Heart left ventricle (tissue), 16 donors: ENCODE measurements around the gene DNAI1. TPM values are rescaled to one million over a fixed set of nuclear protein-coding genes. Genes with fewer than 3 reads are reported as not detected.

ENCODE experiments used
- ATAC-seq, 4 donors: fragments of 200-7000 bp; cut with Tn5 transposase; one replicate each; pipeline ENCODE4 v1.9.1; 2020 to 2022; ENCODE audit warnings: moderate library complexity in 4 of 4, mild to moderate bottlenecking in 3 of 4, moderate number of reproducible peaks in 1 of 4
- DNase-seq, 5 donors: peaks; one replicate each; pipeline ENCODE4 v3.0.0-alpha.2; 2020
- H3K27ac ChIP-seq, 12 donors: fragments of 200-600 bp; sonication (generic) in 4 of 12; one replicate each; pipeline versions ENCODE4 v1.5.0 to v1.8.0; 2016 to 2022; ENCODE audit warnings: mild to moderate bottlenecking in 2 of 12
- H3K27me3 ChIP-seq, 9 donors: fragments of 200-600 bp; sonication (generic) in 2 of 9; one replicate each; pipeline versions ENCODE4 v1.5.1 to v1.8.0; 2016 to 2022; ENCODE audit warnings: mild to moderate bottlenecking in 3 of 9
- H3K36me3 ChIP-seq, 9 donors: fragments of 200-600 bp; sonication (generic) in 2 of 9; one replicate each; pipeline versions ENCODE4 v1.5.0 to v1.8.0; 2018 to 2022; ENCODE audit warnings: mild to moderate bottlenecking in 2 of 9
- H3K4me1 ChIP-seq, 12 donors: fragments of 200-600 bp; sonication (generic) in 4 of 12; one replicate each; pipeline versions ENCODE4 v1.5.0 to v1.8.0; 2016 to 2022; ENCODE audit warnings: mild to moderate bottlenecking in 3 of 12
- H3K4me3 ChIP-seq, 12 donors: fragments of 200-600 bp; sonication (generic) in 4 of 12; one replicate each; pipeline versions ENCODE4 v1.5.0 to v1.8.0; 2017 to 2022; ENCODE audit warnings: mild to moderate bottlenecking in 9 of 12, moderate library complexity in 4 of 12
- H3K9me3 ChIP-seq, 12 donors: fragments of 200-600 bp; sonication (generic) in 4 of 12; one replicate each; pipeline versions ENCODE4 v1.5.0 to v1.8.0; 2016 to 2022; ENCODE audit warnings: mild to moderate bottlenecking in 1 of 12
- POLR2A ChIP-seq, 2 donors: fragments of 450-650 bp; IDR thresholded peaks; one replicate each; pipeline ENCODE4 v1.6.1; 2017; ENCODE audit warnings: antibody characterized with exemption in 2 of 2, mild to moderate bottlenecking in 2 of 2, moderate library complexity in 2 of 2
- WGBS, 4 donors: extraction: QIAGEN DNeasy Blood & Tissue Kit in 2 of 4; methylation state at CpG; one replicate each; pipeline versions ENCODE4 v1.1.5 to v1.1.7; 2013 to 2018; 5-methylcytosine and 5-hydroxymethylcytosine counted together
- intact Hi-C, 10 donors: fragments of 100-400 bp; cut with DNase I; formaldehyde crosslinking; loops; one replicate each; pipeline versions ENCODE4 v1.11.1 to v1.14.2; 2022
- polyA plus RNA-seq, 2 donors: library from polyadenylated mRNA; stranded (reverse); fragments of 200-250 nt; gene quantifications; one replicate each; pipeline ENCODE4 v1.2.3, GENCODE V29; 2013
- total RNA-seq, 9 donors: library from RNA; depleted of rRNA in 2 of 9; stranded (reverse); fragments of >200 nt in 2 of 9; fragmentation: NEBNext Ultra II Directional in 3 of 9; extraction: Animal tissue kit (Norgen Biotek cat#: 25700) in 3 of 9; gene quantifications; one replicate each; pipeline versions ENCODE4 v1.1.0 to v1.2.4, GENCODE V29; 2016 to 2023
- TF ChIP-seq, protein P1 (sequence below), 12 donors: fragments of 200-600 bp; sonication (generic) in 4 of 12; IDR thresholded peaks; one replicate each; pipeline versions ENCODE4 v1.5.0 to v1.8.0; 2018 to 2022; ENCODE audit warnings: antibody characterized with exemption in 12 of 12, mild to moderate bottlenecking in 5 of 12
- donor health status: ischemic (EF 13 %, LVEDD 7.1; RV severe dilation, severe dysfunction).
- donor health status: healthy with polysubstance abuse.
- donor health status: DM: no; HTN: yes; CAD: no.
- donor health status: DM: no; HTN: no; CAD: no.
- donor health status: ischemic (EF 25% LVEDD 6.9; RV normal size, moderate dysfunction).
- donor health status: ischemic (EF 25% LVEDD 5.7; RV mildly dilated, moderate dysfunction).
- donor health status: healthy.
- donor health status: DM: yes; HTN: yes; CAD: no.
- donor health status: ischemic (EF 35%, LVEDD 5.7; RV mildly dilated, moderate dysfunction).
- donor health status: nonischemic (EF 11% LVEDD 7.7; RV severe dilation, severe dysfunction).
- donor health status: DM: yes; HTN: yes; CAD: no.
- donor health status: PGD.
- donor health status: ischemic (EF 29% LVEDD 5.4; RV normal size, mild dysfunction).
- donor health status: nonischemic (EF 23%, LVEDD 6.1; RV moderate dilation, normal function).

The DNAI1 gene
- total and polyA plus RNA-seq, 11 donors: 0.36 to 0.86 (median 0.43) TPM; not detected in 8

DNA sequence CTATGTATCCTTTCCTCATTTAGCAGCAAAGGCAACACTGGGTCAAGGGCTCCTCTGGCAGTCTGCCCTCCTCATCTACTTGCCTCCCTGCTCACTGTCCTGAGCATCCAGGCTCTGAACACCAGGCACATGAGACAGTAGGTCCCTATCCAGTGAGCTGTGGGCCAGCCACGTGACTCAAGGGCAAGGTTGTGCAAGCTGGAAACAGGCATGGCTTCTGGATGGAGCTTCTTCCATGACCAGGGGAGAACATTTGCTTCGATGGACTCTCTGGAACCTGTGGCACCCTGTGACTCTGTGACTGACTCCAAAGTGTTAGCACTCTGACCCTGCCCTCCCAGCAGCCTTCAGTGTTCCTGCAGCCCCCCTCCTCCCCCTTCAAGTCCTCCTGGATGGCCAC is 33.0 kb downstream of the DNAI1 start:
- TF ChIP-seq, protein P1, sequence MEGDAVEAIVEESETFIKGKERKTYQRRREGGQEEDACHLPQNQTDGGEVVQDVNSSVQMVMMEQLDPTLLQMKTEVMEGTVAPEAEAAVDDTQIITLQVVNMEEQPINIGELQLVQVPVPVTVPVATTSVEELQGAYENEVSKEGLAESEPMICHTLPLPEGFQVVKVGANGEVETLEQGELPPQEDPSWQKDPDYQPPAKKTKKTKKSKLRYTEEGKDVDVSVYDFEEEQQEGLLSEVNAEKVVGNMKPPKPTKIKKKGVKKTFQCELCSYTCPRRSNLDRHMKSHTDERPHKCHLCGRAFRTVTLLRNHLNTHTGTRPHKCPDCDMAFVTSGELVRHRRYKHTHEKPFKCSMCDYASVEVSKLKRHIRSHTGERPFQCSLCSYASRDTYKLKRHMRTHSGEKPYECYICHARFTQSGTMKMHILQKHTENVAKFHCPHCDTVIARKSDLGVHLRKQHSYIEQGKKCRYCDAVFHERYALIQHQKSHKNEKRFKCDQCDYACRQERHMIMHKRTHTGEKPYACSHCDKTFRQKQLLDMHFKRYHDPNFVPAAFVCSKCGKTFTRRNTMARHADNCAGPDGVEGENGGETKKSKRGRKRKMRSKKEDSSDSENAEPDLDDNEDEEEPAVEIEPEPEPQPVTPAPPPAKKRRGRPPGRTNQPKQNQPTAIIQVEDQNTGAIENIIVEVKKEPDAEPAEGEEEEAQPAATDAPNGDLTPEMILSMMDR (IDR thresholded peaks at IDR 0.05): no peak
- TF ChIP-seq POLR2A (IDR thresholded peaks at IDR 0.05): no peak
- DNase-seq (no peak), ATAC-seq (no peak)
- Histone ChIP-seq H3K27me3 (peaks cover 0 to 3% (median 0%) of the 10 kb centered on the region in 9 donors), H3K36me3 (no peaks in the 10 kb centered on the region), H3K4me1 (no peaks in the 10 kb centered on the region), H3K4me3 (no peak overlapping the region), H3K9me3 (no peaks in the 10 kb centered on the region), H3K27ac (no peak overlapping the region)
- 43 to 62% (median 56%) methylated on average over 2 of the region's 2 CpGs for WGBS, 4 donors
- intact Hi-C loops: loop anchor here in 1 of 10 donors (10.0 kb wide), 1 partner anchor 87 kb away; no protein-coding TSS in a partner anchor

DNA sequence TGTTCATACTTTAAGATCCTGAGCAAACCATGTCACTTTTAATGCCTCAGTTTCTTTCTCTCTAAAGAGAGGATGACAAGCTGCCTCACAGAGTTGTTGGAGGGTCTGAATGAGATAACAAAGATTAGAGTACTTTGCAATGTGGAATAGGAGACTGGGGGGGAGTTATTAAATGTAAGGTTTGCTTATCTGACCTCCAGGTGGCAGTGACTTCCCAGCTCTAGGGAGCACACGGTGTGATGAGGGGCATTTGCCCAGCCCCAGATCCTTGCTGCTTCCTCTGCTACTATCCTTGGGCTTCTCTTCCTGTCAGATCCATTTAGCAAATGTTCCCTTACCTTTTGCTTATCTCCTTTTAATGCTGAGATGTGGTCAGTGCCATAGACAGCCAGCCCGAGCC is 33.4 kb downstream of the DNAI1 start:
- ATAC-seq (no peak), DNase-seq (no peak)
- Histone ChIP-seq H3K27me3 (peaks cover 0 to 3% (median 0%) of the 10 kb centered on the region in 9 donors), H3K27ac (no peak overlapping the region), H3K36me3 (no peaks in the 10 kb centered on the region), H3K9me3 (no peaks in the 10 kb centered on the region), H3K4me1 (no peaks in the 10 kb centered on the region), H3K4me3 (no peak overlapping the region)
- intact Hi-C loops: loop anchor here in 1 of 10 donors (10.0 kb wide), 1 partner anchor 87 kb away; no protein-coding TSS in a partner anchor
- TF ChIP-seq, protein P1 (IDR thresholded peaks at IDR 0.05): no peak
- TF ChIP-seq POLR2A (IDR thresholded peaks at IDR 0.05): no peak
- WGBS, 4 donors: 15 to 33% (median 30%) methylated on average over 2 of the region's 2 CpGs

DNA sequence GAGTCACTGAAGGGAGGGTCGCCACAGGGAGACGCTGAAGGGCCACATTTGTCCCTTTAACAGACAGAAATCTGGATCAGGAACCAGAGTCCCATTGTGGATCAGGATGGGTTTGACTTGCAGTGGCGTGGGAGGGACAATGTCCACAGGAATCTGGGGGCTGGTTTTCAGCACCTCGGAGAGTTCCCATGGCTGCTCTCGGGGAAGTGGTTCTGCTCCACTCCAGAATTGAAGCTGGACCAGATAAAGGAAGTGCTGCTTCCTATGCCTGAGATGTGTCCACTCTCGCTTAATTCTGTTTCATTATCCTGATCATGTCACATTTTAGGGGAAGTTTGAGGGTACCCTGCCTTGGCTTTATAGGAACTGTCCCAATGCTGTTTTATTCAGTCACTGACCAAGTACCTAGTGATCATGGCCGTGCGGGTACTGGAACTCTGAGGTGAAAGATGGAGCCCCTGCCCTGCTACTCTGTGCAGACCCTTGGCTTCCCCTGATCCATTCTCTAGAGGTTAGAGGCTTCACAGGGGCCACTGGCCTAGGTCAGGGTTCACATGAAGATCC is 35.4 kb downstream of the DNAI1 start:
- Histone ChIP-seq H3K36me3 (no peaks in the 10 kb centered on the region), H3K4me3 (no peak overlapping the region), H3K9me3 (no peaks in the 10 kb centered on the region), H3K4me1 (no peaks in the 10 kb centered on the region), H3K27ac (no peak overlapping the region), H3K27me3 (peaks cover 0 to under 1% (median 0%) of the 10 kb centered on the region in 9 donors)
- intact Hi-C loops: loop anchor here in 1 of 10 donors (10.0 kb wide), 1 partner anchor 89 kb away; no protein-coding TSS in a partner anchor
- DNase-seq (peak in 4 of 5 donors; percentile 56 to 68 (median 62)), ATAC-seq (peak in 3 of 4 donors; percentile 57 to 80 (median 64))
- TF ChIP-seq, protein P1 (IDR thresholded peaks at IDR 0.05): no peak
- no peak for TF ChIP-seq POLR2A (IDR thresholded peaks at IDR 0.05)
- WGBS, 4 donors: 29 to 34% (median 31%) methylated on average over 8 of the region's 8 CpGs

DNA sequence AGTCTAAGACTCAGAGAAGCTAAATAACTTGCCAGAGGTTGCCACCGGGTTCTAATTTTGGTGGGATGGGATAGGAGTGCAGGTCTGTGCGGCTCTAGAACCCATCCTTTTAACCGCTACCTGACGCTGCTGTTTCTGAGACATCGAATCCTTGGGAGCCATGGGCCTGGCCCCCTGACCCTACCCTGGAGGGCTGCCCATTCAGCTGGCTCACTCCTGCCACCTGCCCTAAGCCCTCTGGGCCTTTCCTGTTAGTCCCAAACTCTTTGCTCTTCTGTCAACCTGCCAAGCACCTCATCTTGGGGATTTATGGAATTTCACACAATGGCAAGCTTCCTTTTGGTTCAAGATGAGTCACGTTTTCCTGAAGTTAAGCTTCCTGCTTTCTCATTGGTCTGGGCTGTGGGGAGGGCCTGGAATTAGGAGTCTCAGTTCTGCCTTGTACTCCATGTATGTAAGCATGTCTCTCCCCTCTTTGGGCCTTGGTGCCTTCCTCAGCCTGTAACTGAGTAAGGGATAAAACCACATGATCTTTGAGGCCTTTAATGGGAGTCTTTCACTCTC is 37.6 kb downstream of the DNAI1 start:
- ATAC-seq (no peak), DNase-seq (no peak)
- no peak overlapping the region for H3K27ac ChIP-seq
- peaks cover 0 to 8% (median under 1%) of the 10 kb centered on the region in 12 donors for H3K4me1 ChIP-seq
- 67 to 91% (median 77%) methylated on average over 6 of the region's 6 CpGs for WGBS, 4 donors
- H3K4me3 ChIP-seq: no peak overlapping the region
- TF ChIP-seq, protein P1 (IDR thresholded peaks at IDR 0.05): no peak
- no peak for TF ChIP-seq POLR2A (IDR thresholded peaks at IDR 0.05)
- no peaks in the 10 kb centered on the region for H3K9me3 ChIP-seq
- intact Hi-C loops: loop anchor here in 2 of 10 donors (5.0 to 10.0 kb wide), 2 partner anchors 34 to 91 kb away; no protein-coding TSS in a partner anchor
- peaks cover 0 to 5% (median 0%) of the 10 kb centered on the region in 9 donors for H3K27me3 ChIP-seq
- no peaks in the 10 kb centered on the region for H3K36me3 ChIP-seq
